ENCODE results near the gene HIVEP3. TPM values are rescaled to one million over a fixed set of nuclear protein-coding genes. Genes with fewer than 3 reads are reported as not detected.

Gene HIVEP3
- total RNA-seq, 1 experiment from 2014 or later, result 3.1 TPM

GRCh38 chr1:41483960-41484401, 434.7 kb downstream of the HIVEP3 start:
- POLR2A ChIA-PET (ENCODE audit: low non-redundant PET), result no interaction called here

GRCh38 chr1:41483001-41483850, 435.5 kb downstream of the HIVEP3 start:
- intact Hi-C loops (cut with micrococcal nuclease; ENCODE audit: unreplicated experiment), result no loop called here
- Histone ChIP-seq H3K9me3 (ENCODE audit: low read depth, low read length, poor library complexity, severe bottlenecking) (no peaks in the 10 kb centered on the region), H3K27ac (ENCODE audit: low read depth, low read length, poor library complexity, severe bottlenecking) (peak overlapping the region; percentile 15), H3K4me1 (ENCODE audit: insufficient read depth, low read length, poor library complexity, severe bottlenecking) (peaks cover 42% of the 10 kb centered on the region), H3K27me3 (replicated peaks; ENCODE audit: insufficient read depth, low read depth, low read length, poor library complexity) (no peaks in the 10 kb centered on the region), H3K4me3 (ENCODE audit: low read depth, low read length, poor library complexity, severe bottlenecking) (no peak overlapping the region), H3K36me3 (ENCODE audit: insufficient read depth, low read length, poor library complexity, severe bottlenecking) (no peaks in the 10 kb centered on the region)
- CTCF ChIA-PET, result no interaction called here
- no peak for TF ChIP-seq CTCF (conservative IDR thresholded peaks at IDR 0.05; ENCODE audit: low read depth, low read length)
- TF ChIP-seq EZH2 (IDR thresholded peaks at IDR 0.05; ENCODE audit: borderline replicate concordance, low read depth, low read length, poor library complexity, severe bottlenecking), result no peak
- BruUV-seq (replicated peaks), result no TSS peak
- DNase-seq (ENCODE audit: low spot score), result no peak
- POLR2A ChIA-PET (ENCODE audit: low non-redundant PET), result interaction anchor here (0.6 kb wide), 1 partner anchor 29 kb away, joined by 3 read pairs; no protein-coding TSS in a partner anchor

More at GRCh38 chr1:41483960-41484401, 434.7 kb downstream of the HIVEP3 start:
- no TSS peak for BruUV-seq (replicated peaks)
- H3K4me1 ChIP-seq (ENCODE audit: insufficient read depth, low read length, poor library complexity, severe bottlenecking), result peaks cover 42% of the 10 kb centered on the region
- no peak for DNase-seq (ENCODE audit: low spot score)
- H3K36me3 ChIP-seq (ENCODE audit: insufficient read depth, low read length, poor library complexity, severe bottlenecking), result no peaks in the 10 kb centered on the region
- intact Hi-C loops (cut with micrococcal nuclease; ENCODE audit: unreplicated experiment), result no loop called here
- CTCF ChIA-PET, result no interaction called here
- H3K27me3 ChIP-seq (replicated peaks; ENCODE audit: insufficient read depth, low read depth, low read length, poor library complexity), result no peaks in the 10 kb centered on the region
- H3K9me3 ChIP-seq (ENCODE audit: low read depth, low read length, poor library complexity, severe bottlenecking), result no peaks in the 10 kb centered on the region
- no peak overlapping the region for H3K27ac ChIP-seq (ENCODE audit: low read depth, low read length, poor library complexity, severe bottlenecking)
- H3K4me3 ChIP-seq (ENCODE audit: low read depth, low read length, poor library complexity, severe bottlenecking), result no peak overlapping the region
- TF ChIP-seq EZH2 (IDR thresholded peaks at IDR 0.05; ENCODE audit: borderline replicate concordance, low read depth, low read length, poor library complexity, severe bottlenecking) (no peak), CTCF (conservative IDR thresholded peaks at IDR 0.05; ENCODE audit: low read depth, low read length) (no peak)

- TF ChIP-seq CTCF (conservative IDR thresholded peaks at IDR 0.05; ENCODE audit: low read depth, low read length) (no peak), EZH2 (IDR thresholded peaks at IDR 0.05; ENCODE audit: borderline replicate concordance, low read depth, low read length, poor library complexity, severe bottlenecking) (no peak)
- intact Hi-C loops (cut with micrococcal nuclease; ENCODE audit: unreplicated experiment), result no loop called here
- no TSS peak for BruUV-seq (replicated peaks)
- Histone ChIP-seq H3K4me3 (ENCODE audit: low read depth, low read length, poor library complexity, severe bottlenecking) (no peak overlapping the region), H3K4me1 (ENCODE audit: insufficient read depth, low read length, poor library complexity, severe bottlenecking) (peaks cover 47% of the 10 kb centered on the region), H3K9me3 (ENCODE audit: low read depth, low read length, poor library complexity, severe bottlenecking) (no peaks in the 10 kb centered on the region), H3K36me3 (ENCODE audit: insufficient read depth, low read length, poor library complexity, severe bottlenecking) (no peaks in the 10 kb centered on the region), H3K27ac (ENCODE audit: low read depth, low read length, poor library complexity, severe bottlenecking) (peak overlapping the region; percentile 15), H3K27me3 (replicated peaks; ENCODE audit: insufficient read depth, low read depth, low read length, poor library complexity) (no peaks in the 10 kb centered on the region)
- ChIA-PET CTCF (no interaction called here), POLR2A (ENCODE audit: low non-redundant PET) (interaction anchor here (0.6 kb wide), 1 partner anchor 30 kb away, joined by 3 read pairs; no protein-coding TSS in a partner anchor)
- DNase-seq (ENCODE audit: low spot score), result peak; percentile 73
Measured at GRCh38 chr1:41482001-41482765, 436.5 kb downstream of the HIVEP3 start.
